HG03571 (cell line): Measurements from ENCODE around the gene MZF1.

ENCODE experiments used
- ATAC-seq: cut with Tn5 transposase; IDR thresholded peaks from one replicate; pipeline ENCODE4 v1.9.1; 2021; ENCODE audit not compliant: unreplicated experiment

The MZF1 gene

GRCh38 chr19:58570770-58571574, 2.2 kb downstream of the MZF1 start:
- ATAC-seq: no peak

- ATAC-seq: no peak
These were observed 3.0 kb downstream of the MZF1 start for GRCh38 chr19:58569943-58570670.

- ATAC-seq: no peak
These were observed 3.8 kb downstream of the MZF1 start for GRCh38 chr19:58569191-58569942.

- no peak for ATAC-seq
These were observed 4.5 kb downstream of the MZF1 start for GRCh38 chr19:58568453-58569130.

- ATAC-seq: no peak
These were observed 6.1 kb downstream of the MZF1 start for GRCh38 chr19:58566989-58567388.

GRCh38 chr19:58563823-58564222, 9.3 kb downstream of the MZF1 start:
- no peak for ATAC-seq

GRCh38 chr19:58563034-58563573, 10.0 kb downstream of the MZF1 start:
- ATAC-seq: no peak

GRCh38 chr19:58562122-58563033, 10.8 kb downstream of the MZF1 start:
- ATAC-seq: no peak

GRCh38 chr19:58561373-58562121, 11.6 kb downstream of the MZF1 start:
- no peak for ATAC-seq

GRCh38 chr19:58560921-58561320, 12.2 kb downstream of the MZF1 start:
- ATAC-seq: no peak

GRCh38 chr19:58560007-58560887, 12.9 kb downstream of the MZF1 start:
- no peak for ATAC-seq

- no peak for ATAC-seq
These were observed 13.7 kb downstream of the MZF1 start for GRCh38 chr19:58559275-58560006.

- peak; percentile 44 for ATAC-seq
These were observed 14.4 kb downstream of the MZF1 start for GRCh38 chr19:58558623-58559274.

GRCh38 chr19:58558066-58558622, 15.0 kb downstream of the MZF1 start, which contains the start of gene UBE2M:
Gene UBE2M, minus strand, starts transcription at chr19:58558611. Its CDS starts 230 bp downstream, at chr19:58558381.
- ATAC-seq: peak; percentile 2

GRCh38 chr19:58557221-58558065, 15.7 kb downstream of the MZF1 start:
- ATAC-seq: no peak
